ENCODE data around the gene SEC14L1.

DNA sequence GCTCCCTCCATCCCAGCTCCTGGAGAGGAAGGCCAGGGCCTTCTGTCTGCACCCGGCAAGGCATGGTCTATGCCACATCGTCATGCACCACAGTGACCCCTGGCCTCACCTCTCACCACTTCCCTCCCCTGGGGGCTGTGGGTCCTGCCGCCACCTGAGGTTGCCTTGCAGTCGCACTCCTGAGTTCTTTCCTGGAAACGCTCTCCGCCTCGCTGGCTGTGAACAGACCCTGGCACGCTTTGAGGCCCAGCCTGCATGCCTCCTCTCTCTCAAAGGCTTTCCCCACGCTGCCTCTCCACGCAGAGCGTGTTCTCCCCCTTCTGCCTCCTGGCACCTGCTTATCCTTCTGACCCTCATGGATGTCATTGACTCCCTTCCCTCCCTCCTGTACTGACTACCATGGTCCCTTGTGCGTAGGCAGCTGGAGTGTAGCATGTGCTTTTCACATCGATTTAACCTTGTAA is 45.4 kb downstream of the SEC14L1 start:
- TF ChIP-seq CTCF (IDR thresholded peaks at IDR 0.05) (no peak), REST (IDR thresholded peaks at IDR 0.05; ENCODE audit: insufficient read depth in 1 of 2, low read depth in 2 of 2, low read length in 1 of 2) (no peak), POLR2AphosphoS5 (IDR thresholded peaks at IDR 0.05; ENCODE audit: low read depth, low read length) (no peak), SIN3A (IDR thresholded peaks at IDR 0.05; ENCODE audit: borderline replicate concordance, insufficient read depth, low read depth, low read length) (no peak)
